Astrocyte (in vitro differentiated cells and primary cell): ENCODE measurements around the gene CERT1. TPM values are rescaled to one million over a fixed set of nuclear protein-coding genes. Genes with fewer than 3 reads are reported as not detected.
A peak's percentile ranks its signal among the peaks of the same experiment; 100 is the strongest.

ENCODE experiments used
- DNase-seq: peaks from one replicate; pipeline ENCODE4 v3.0.0-alpha.2; 2010; ENCODE audit warnings: low read depth
- FAIRE-seq: peaks from 2 replicates; lab custom pipeline; 2011; peaks lifted over from hg19 to GRCh38; lab: Jason Lieb, UNC
- H2AFZ ChIP-seq: 2 replicates; pipeline ENCODE4 v1.6.0; 2012; ENCODE audit warnings: low read depth, low read length, inconsistent platforms
- H3K27ac ChIP-seq: 2 replicates; pipeline ENCODE4 v1.5.1; 2011; ENCODE audit warnings: low read depth, low read length, inconsistent platforms
- H3K27me3 ChIP-seq: 2 replicates; pipeline ENCODE4 v1.6.0; 2011; ENCODE audit warnings: low read length, inconsistent platforms; ENCODE audit not compliant: insufficient read depth
- H3K36me3 ChIP-seq: 2 replicates; pipeline ENCODE4 v1.5.1; 2011; ENCODE audit warnings: low read length, inconsistent platforms; ENCODE audit not compliant: insufficient read depth
- H3K4me1 ChIP-seq: 2 replicates; pipeline ENCODE4 v1.5.1; 2011; ENCODE audit warnings: low read length, inconsistent platforms; ENCODE audit not compliant: insufficient read depth
- H3K4me2 ChIP-seq: 2 replicates; pipeline ENCODE4 v1.6.0; 2012; ENCODE audit warnings: low read length, inconsistent platforms
- H3K4me3 ChIP-seq: 2 replicates; pipeline ENCODE4 v1.5.1; 2011; ENCODE audit warnings: low read depth, mild to moderate bottlenecking, low read length, inconsistent platforms; ENCODE audit not compliant: insufficient read depth
- H3K79me2 ChIP-seq: 2 replicates; pipeline ENCODE4 v1.6.0; 2012; ENCODE audit warnings: mild to moderate bottlenecking, low read length, inconsistent platforms; ENCODE audit not compliant: insufficient read depth
- H3K9ac ChIP-seq: 2 replicates; pipeline ENCODE4 v1.6.0; 2012; ENCODE audit warnings: mild to moderate bottlenecking, low read length, inconsistent platforms
- H3K9me3 ChIP-seq: 2 replicates; pipeline ENCODE4 v1.5.1; 2012; ENCODE audit warnings: low read depth, mild to moderate bottlenecking, low read length, inconsistent platforms; ENCODE audit not compliant: insufficient read depth
- H4K20me1 ChIP-seq: 2 replicates; pipeline ENCODE4 v1.6.0; 2012; ENCODE audit warnings: low read length, inconsistent platforms; ENCODE audit not compliant: insufficient read depth
- H3K27ac Mint-ChIP-seq: one replicate; pipeline ENCODE4 v1.8.0; 2021; ENCODE audit warnings: mild to moderate bottlenecking, mixed read lengths; ENCODE audit not compliant: unreplicated experiment
- H3K27me3 Mint-ChIP-seq: one replicate; pipeline ENCODE4 v1.8.0; 2021; ENCODE audit warnings: low read depth, mixed read lengths; ENCODE audit not compliant: unreplicated experiment
- H3K36me3 Mint-ChIP-seq: one replicate; pipeline ENCODE4 v1.8.0; 2021; ENCODE audit warnings: low read depth, mixed read lengths; ENCODE audit not compliant: unreplicated experiment
- H3K4me1 Mint-ChIP-seq: one replicate; pipeline ENCODE4 v1.8.0; 2021; ENCODE audit warnings: low read depth, mixed read lengths; ENCODE audit not compliant: unreplicated experiment
- H3K4me3 Mint-ChIP-seq: one replicate; pipeline ENCODE4 v1.8.0; 2021; ENCODE audit warnings: mild to moderate bottlenecking, moderate library complexity, mixed read lengths; ENCODE audit not compliant: unreplicated experiment
- H3K9me3 Mint-ChIP-seq: one replicate; pipeline ENCODE4 v1.8.0; 2021; ENCODE audit warnings: mild to moderate bottlenecking, mixed read lengths; ENCODE audit not compliant: unreplicated experiment
- CTCF ChIP-seq: IDR thresholded peaks from 2 replicates; pipeline ENCODE4 v1.5.1; 2011; ENCODE audit warnings: low read depth, mild to moderate bottlenecking, inconsistent platforms, low read length, moderate library complexity; ENCODE audit not compliant: insufficient read depth
- EZH2 ChIP-seq: IDR thresholded peaks from 2 replicates; pipeline ENCODE4 v1.6.1; 2012; ENCODE audit warnings: mild to moderate bottlenecking, low read length, inconsistent platforms; ENCODE audit not compliant: insufficient read depth
- total RNA-seq: library from RNA; stranded (reverse); gene quantifications from 2 replicates; pipeline ENCODE4 v1.2.1, GENCODE V29; 2021

Gene CERT1
- total RNA-seq, 1 donor from 2014 or later, result 29.6 TPM

GRCh38 chr5:75466006-75466716 lies 45.3 kb downstream of the CERT1 start:
- peaks cover 10% of the 10 kb centered on the region for H3K36me3 Mint-ChIP-seq
- no peaks in the 10 kb centered on the region for H3K27me3 Mint-ChIP-seq
- H2AFZ ChIP-seq, result no peak overlapping the region
- DNase-seq (no peak), FAIRE-seq (no peak)
- no peak overlapping the region for H3K27ac ChIP-seq
- H3K4me1 ChIP-seq, result no peaks in the 10 kb centered on the region
- TF ChIP-seq EZH2 (no peak), CTCF (no peak)
- H3K4me1 Mint-ChIP-seq, result peaks cover 6% of the 10 kb centered on the region
- peaks cover 58% of the 10 kb centered on the region for H3K79me2 ChIP-seq
- no peak overlapping the region for H3K4me3 Mint-ChIP-seq
- H4K20me1 ChIP-seq, result peaks cover 57% of the 10 kb centered on the region
- no peaks in the 10 kb centered on the region for H3K36me3 ChIP-seq
- H3K4me3 ChIP-seq, result no peak overlapping the region
- peaks cover 6% of the 10 kb centered on the region for H3K9me3 ChIP-seq
- no peak overlapping the region for H3K27ac Mint-ChIP-seq
- H3K9me3 Mint-ChIP-seq, result peaks cover 8% of the 10 kb centered on the region
- no peak overlapping the region for H3K9ac ChIP-seq
- no peaks in the 10 kb centered on the region for H3K27me3 ChIP-seq
- H3K4me2 ChIP-seq, result peak overlapping the region; percentile 3

GRCh38 chr5:75465480-75465879 lies 45.9 kb downstream of the CERT1 start:
- no peak overlapping the region for H3K4me3 Mint-ChIP-seq
- no peak overlapping the region for H3K27ac ChIP-seq
- no peaks in the 10 kb centered on the region for H3K27me3 ChIP-seq
- no peak overlapping the region for H2AFZ ChIP-seq
- FAIRE-seq, result no peak
- no peak for TF ChIP-seq CTCF
- no peak for TF ChIP-seq EZH2
- H3K9me3 ChIP-seq, result peaks cover 6% of the 10 kb centered on the region
- no peak overlapping the region for H3K9ac ChIP-seq
- H3K36me3 Mint-ChIP-seq, result peaks cover 8% of the 10 kb centered on the region
- H3K27ac Mint-ChIP-seq, result no peak overlapping the region
- H3K9me3 Mint-ChIP-seq, result peaks cover 8% of the 10 kb centered on the region
- no peaks in the 10 kb centered on the region for H3K36me3 ChIP-seq
- DNase-seq, result peak; percentile 51
- no peak overlapping the region for H3K4me3 ChIP-seq
- peaks cover 53% of the 10 kb centered on the region for H3K79me2 ChIP-seq
- peaks cover 50% of the 10 kb centered on the region for H4K20me1 ChIP-seq
- H3K27me3 Mint-ChIP-seq, result no peaks in the 10 kb centered on the region
- H3K4me1 Mint-ChIP-seq, result peaks cover 6% of the 10 kb centered on the region
- peak overlapping the region; percentile 3 for H3K4me2 ChIP-seq
- H3K4me1 ChIP-seq, result no peaks in the 10 kb centered on the region

GRCh38 chr5:75463726-75464125 lies 47.7 kb downstream of the CERT1 start:
- no peak overlapping the region for H3K4me3 Mint-ChIP-seq
- Histone ChIP-seq H3K9ac (no peak overlapping the region), H4K20me1 (peaks cover 54% of the 10 kb centered on the region), H2AFZ (no peak overlapping the region), H3K27me3 (no peaks in the 10 kb centered on the region), H3K4me2 (no peak overlapping the region), H3K4me1 (no peaks in the 10 kb centered on the region), H3K36me3 (no peaks in the 10 kb centered on the region), H3K79me2 (peaks cover 42% of the 10 kb centered on the region), H3K27ac (no peak overlapping the region), H3K4me3 (no peak overlapping the region), H3K9me3 (peaks cover 4% of the 10 kb centered on the region)
- no peak for FAIRE-seq
- peaks cover 6% of the 10 kb centered on the region for H3K36me3 Mint-ChIP-seq
- no peak overlapping the region for H3K27ac Mint-ChIP-seq
- no peak for TF ChIP-seq CTCF
- TF ChIP-seq EZH2, result no peak
- no peak for DNase-seq
- no peaks in the 10 kb centered on the region for H3K27me3 Mint-ChIP-seq
- peaks cover 6% of the 10 kb centered on the region for H3K4me1 Mint-ChIP-seq
- H3K9me3 Mint-ChIP-seq, result peaks cover 4% of the 10 kb centered on the region
